ENCODE data around the gene DNASE1L2.

DNASE1L2 gene

GRCh38 chr16:2271848-2272461, 35.7 kb downstream of the DNASE1L2 start:
- no peak for DNase-seq

GRCh38 chr16:2273484-2273883, 37.2 kb downstream of the DNASE1L2 start:
- DNase-seq = no peak

- no peak for DNase-seq
Measured at GRCh38 chr16:2273931-2274330, 37.7 kb downstream of the DNASE1L2 start.

DNA sequence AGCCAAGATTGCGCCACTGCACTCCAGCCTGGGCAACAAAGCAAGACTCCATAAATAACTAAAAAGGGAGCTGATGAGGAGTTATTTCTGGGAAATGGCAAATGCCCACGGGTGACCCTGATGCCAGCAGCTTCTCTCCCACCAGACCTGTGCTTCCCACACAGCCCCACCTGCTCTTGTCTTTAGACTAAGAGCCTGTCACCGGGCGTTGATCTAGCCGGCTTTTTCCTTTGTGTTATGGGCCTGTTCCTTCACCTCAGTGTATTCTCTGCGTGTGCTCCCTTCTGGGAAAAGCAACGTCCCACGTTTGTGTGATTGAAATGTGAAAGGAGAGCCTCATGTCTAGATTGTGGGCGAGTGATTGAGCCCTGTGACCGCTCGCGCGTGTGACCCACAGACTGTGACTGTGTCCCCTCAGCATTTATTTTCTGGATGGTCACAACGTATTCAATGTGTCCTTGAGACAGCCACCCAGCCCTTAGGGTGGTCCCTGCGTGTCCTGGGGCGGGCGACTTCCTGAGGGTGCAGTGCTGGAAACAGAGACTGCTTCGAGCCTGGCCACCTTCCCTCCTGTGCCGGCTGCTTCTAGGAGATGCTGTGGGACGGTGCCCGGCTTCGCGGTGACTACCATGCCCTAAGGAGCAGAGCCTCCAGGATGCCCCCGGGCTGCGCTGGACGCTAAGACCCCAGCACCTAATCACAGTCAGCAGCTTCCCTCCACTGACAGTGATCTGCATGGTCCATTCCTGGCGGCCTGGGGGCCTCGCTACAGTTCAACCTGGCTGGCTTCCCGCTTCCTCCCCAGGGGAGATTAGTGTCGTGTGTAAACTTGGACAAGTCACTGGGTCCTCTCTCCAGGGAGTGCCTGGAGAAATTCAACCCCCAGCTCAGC, 39.5 kb downstream of the DNASE1L2 start:
- no peak for DNase-seq

DNA sequence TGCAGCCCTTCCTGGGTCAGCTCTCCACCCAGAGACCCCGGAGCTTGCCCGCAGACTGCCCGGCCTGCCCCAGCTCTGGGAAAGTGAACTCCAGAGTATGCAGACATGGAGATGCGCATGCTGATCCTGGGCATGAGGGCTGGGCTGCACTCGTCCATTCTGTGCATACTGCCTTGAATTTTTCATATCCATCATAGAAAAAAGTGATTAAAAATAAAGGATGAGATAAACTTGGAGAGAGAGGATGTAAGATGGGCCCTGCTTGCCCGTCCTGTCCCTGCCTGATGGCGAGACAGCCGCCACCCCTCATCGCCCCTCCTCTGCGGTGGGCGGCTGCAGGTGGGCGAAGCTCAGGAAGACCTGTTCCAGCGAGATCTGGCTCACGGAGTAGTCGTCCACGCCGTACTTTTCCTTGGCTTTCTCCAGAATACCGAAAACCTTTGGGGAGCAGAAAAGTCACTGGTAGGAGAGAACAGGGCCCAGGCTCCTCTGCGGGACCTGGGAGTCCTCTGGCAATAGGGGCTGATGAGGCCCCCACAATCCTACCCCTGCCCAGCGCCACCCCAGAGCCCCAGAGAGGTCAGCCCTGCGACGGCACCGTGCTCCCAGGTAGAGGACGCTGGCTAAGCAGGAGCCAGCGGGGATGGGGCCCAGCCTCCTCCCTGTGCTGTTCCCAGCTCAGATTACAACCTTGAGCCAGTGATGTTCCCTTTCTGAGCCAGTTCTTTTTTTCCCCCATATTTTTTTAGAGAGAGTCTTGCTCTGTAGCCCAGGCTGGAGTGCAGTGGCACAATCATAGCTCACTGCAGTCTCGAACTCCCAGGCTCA, 40.3 kb downstream of the DNASE1L2 start:
- DNase-seq = no peak

GRCh38 chr16:2277466-2278271, 41.4 kb downstream of the DNASE1L2 start:
- no peak for DNase-seq

DNA sequence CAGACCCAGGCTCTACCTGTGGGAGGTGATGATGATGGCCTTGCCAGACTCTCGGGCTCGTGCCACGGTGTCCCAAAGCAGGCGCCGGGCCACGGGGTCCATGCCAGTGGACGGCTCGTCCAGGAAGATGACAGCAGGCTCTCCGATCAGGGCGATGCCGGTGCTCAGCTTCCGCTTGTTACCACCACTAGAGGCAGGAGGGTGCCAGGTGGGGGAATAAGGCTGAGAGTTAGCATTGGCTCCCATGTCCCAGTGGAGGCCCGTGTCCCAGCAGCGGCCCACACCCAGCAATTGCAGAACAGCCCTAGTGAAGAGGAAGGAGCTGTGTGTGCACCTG, 42.0 kb downstream of the DNASE1L2 start:
- DNase-seq = no peak

GRCh38 chr16:2278956-2279800, 42.9 kb downstream of the DNASE1L2 start:
- no peak for DNase-seq

GRCh38 chr16:2280461-2280860, 44.2 kb downstream of the DNASE1L2 start:
- no peak for DNase-seq

DNA sequence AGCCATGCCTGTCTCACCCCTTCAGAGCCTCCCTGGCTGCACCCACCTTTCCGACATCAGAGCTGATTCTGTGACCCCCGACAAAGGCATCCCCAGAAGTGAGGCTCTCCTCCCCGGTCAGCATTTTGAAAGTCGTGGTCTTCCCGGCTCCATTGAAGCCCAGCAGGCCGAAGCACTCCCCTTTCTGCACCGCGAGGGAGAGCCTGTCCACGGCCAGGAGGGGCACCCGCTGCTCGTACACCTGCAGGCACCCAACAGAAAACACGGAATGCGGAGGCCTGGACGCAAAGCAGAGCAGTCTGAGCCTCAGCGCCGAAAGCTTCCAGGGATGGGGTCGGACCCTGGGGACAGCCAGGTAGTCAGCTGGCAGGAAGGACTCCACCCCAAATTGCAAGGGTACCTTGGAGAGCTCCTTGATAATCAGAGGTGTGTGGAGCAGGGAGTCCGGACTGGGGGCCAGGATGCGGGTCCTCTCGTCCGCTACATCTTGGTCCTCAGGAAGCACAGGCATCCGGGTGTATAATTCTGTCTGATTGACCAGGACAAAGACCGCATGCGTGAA, 44.8 kb downstream of the DNASE1L2 start:
- no peak for DNase-seq

DNA sequence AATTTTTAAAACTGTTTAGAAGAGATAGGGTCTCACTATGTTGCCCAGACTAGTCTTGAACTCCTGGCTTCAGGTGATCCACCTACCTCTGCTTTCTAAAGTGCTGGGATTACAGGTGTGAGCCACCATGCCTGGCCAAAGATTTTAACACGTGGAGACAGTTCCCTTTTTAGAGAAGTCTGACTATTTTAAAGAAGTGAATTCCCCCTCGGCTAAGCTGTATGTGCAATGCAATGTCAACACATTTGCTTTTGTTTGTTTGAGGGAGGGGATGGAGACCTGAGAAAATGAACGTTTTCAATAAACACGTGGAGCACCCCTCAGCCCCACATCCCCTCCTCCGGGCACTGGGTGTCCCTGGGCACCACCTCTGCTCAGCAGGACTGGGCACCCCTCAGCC, 46.0 kb downstream of the DNASE1L2 start:
- no peak for DNase-seq

DNA sequence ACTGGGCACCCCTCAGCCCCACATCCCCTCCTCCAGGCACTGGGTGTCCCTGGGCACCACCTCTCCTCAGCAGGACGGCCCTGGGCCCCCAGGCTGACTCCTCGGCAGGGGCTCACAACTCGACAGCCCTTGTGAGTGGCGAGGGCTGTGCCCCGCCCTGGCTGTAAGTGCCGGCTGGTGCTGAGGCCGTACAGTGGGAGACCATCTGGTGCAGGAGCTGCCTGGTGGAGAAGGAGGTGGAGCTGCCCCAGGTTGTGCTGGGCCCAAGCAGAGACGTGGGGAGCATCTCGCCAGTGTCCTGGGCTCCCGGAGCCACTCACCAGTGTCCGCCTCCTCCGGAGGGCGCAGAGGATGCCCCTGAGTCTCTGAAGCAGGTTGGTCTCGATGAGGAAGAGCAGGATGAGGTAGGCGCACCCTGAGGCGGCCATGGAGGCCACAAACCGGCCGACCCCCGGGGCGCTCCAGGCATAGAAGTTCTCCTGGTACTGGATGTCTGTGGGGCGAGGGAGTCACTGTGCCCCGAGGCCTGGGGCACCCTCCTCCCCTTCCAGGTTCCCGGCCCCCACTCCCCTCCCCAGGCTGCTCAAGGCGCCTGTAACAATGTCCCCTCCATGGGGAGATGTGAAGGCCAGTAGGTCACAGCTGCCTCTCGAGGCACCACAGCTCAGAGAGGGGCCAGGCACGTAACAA, 46.8 kb downstream of the DNASE1L2 start:
- no peak for DNase-seq

GRCh38 chr16:2284001-2284770, 47.9 kb downstream of the DNASE1L2 start:
- no peak for DNase-seq

DNA sequence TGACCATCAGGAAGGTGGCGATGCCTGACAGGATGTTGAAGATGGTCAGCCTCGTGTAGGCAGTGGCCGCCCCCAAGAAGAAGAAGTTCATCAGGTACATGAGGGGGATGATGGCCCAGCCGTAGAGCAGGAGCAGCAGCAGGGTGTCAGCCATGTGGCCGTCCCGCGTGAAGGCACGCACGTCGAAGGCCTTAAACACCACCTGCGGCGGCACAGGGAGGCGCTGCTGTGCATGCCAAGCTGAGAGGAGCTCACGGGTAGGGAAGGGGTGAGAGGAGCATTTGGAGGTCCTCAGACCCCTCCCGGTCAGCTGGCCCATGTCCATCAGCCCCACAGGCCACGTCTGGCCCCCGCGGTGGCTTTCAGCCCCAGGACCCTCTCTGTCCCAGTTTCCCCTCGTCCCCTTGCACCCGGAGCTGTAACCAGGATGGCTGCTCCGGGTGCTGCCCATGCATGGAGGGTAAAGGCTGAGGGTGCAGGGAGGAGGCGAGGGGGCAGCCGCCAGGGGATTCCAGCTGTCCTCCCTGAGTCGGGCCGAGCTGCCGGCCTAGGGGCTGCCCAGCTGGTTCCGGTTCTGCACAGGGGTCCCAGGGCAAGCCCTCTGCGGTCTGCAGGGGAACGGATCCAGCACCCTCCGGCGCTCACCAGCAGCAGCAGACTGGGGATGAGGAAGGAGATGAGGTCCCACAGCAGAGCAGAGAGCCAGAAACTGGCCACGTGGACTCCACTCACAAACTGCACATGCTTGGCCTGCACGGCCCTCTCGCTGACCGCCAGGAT, 48.7 kb downstream of the DNASE1L2 start:
- DNase-seq = no peak

DNA sequence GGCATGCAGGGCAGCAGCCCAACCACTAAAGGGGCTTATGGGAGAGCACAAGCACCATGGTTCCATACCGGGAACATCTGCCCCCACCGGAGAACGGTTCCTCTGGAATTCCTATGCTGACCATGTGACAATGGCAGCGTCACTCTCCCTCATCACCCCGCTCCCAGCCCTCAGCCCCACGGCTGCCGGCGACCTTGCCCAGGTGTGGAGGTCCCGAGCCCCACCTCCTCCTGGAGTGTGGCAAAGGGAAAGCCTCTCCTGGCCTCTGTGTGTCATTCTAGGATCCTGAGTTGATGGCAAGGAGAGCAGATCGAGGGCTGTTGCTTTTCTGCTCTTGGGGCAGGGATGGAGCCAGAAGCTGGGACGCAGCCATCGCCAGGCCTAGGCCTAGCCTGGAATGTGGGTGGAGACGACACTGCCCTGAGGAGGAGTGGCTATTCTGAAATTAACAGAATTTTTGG, 49.5 kb downstream of the DNASE1L2 start:
- DNase-seq = no peak

DNA sequence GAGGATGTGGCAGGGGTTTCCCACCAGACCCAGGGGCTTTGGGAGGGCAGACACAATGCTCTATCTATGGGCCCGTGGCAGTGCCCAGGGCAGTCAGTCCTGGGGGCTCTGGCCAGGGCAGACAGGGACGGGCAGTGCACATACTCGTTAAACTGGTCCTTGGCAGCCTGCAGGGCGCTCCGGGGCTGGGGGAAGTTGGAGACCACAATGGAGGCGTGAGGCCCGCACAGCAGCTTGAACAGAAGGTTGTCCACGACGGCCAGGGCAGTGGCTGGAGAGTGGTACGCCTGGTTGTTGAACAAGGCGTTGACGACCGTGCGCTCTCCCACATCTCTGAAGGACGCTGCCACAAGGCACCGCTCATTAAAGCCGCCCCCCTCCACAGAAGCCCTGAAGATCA, 50.3 kb downstream of the DNASE1L2 start:
- no peak for DNase-seq

DNA sequence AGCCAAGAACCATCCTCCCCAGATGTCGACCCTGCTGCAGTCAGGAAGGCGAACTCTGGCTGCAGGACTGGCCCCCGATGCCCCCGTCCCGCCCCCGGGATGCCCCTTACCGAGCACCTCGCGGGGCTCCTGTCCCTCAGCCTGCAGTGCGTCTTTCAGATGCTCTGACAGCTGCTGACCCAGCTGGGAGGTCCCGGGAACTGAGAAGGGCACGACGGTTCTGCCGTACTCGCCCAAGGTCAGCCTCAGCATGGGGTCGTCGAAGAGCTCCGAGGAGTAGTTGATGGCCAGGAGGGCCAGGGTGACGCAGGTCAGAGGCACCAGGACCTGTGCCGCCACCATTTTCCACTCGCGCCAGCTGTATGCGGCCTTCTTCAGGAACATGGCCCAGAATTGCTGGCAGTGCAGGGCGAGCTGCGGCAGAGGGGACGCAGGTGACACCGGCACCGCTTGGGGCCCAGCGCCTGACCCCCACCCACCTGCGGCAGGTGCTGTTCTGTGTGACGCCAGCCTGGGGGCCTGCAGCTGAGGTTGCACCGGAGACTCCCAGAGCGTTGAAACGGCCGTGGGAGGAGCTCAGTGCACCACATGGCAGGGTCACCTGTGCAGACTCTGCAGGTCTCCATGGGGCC, 51.8 kb downstream of the DNASE1L2 start:
- DNase-seq = no peak
